ENCODE results near the gene PAPPA. TPM values are rescaled to one million over a fixed set of nuclear protein-coding genes. Genes with fewer than 3 reads are reported as not detected.

The PAPPA gene
- polyA plus RNA-seq, 1 experiment = 39.9 TPM

- Histone ChIP-seq H3K4me3 (ENCODE audit: low read depth, low read length) (no peak overlapping the region), H3K36me3 (ENCODE audit: control insufficient read depth, insufficient read depth, low read length) (peaks cover 17% of the 10 kb centered on the region), H3K27me3 (ENCODE audit: control insufficient read depth, insufficient read depth, low read length) (no peaks in the 10 kb centered on the region)
- no peak for DNase-seq (ENCODE audit: low read depth)
- POLR2A ChIA-PET = no interaction called here
- TF ChIP-seq CTCF (IDR thresholded peaks at IDR 0.05; ENCODE audit: insufficient read depth, low read depth, low read length) = no peak
- CTCF ChIA-PET = interaction anchor here (0.9 to 1.3 kb wide), 2 partner anchors 113 to 193 kb away, joined by 3 read pairs; no protein-coding TSS in a partner anchor
Measured at GRCh38 chr9:116378873-116379272, 225.3 kb downstream of the PAPPA start.

- no peaks in the 10 kb centered on the region for H3K27me3 ChIP-seq (ENCODE audit: control insufficient read depth, insufficient read depth, low read length)
- POLR2A ChIA-PET = no interaction called here
- TF ChIP-seq CTCF (IDR thresholded peaks at IDR 0.05; ENCODE audit: insufficient read depth, low read depth, low read length) = no peak
- peaks cover 17% of the 10 kb centered on the region for H3K36me3 ChIP-seq (ENCODE audit: control insufficient read depth, insufficient read depth, low read length)
- no peak for DNase-seq (ENCODE audit: low read depth)
- H3K4me3 ChIP-seq (ENCODE audit: low read depth, low read length) = no peak overlapping the region
- CTCF ChIA-PET = no interaction called here
Measured at GRCh38 chr9:116379821-116380220, 226.2 kb downstream of the PAPPA start.

GRCh38 chr9:116380496-116380995, 227.0 kb downstream of the PAPPA start:
- no peak for TF ChIP-seq CTCF (IDR thresholded peaks at IDR 0.05; ENCODE audit: insufficient read depth, low read depth, low read length)

GRCh38 chr9:116381350-116381749, 227.8 kb downstream of the PAPPA start:
- no peak for DNase-seq (ENCODE audit: low read depth)
- no peak overlapping the region for H3K4me3 ChIP-seq (ENCODE audit: low read depth, low read length)
- TF ChIP-seq CTCF (IDR thresholded peaks at IDR 0.05; ENCODE audit: insufficient read depth, low read depth, low read length) = no peak
- H3K27me3 ChIP-seq (ENCODE audit: control insufficient read depth, insufficient read depth, low read length) = no peaks in the 10 kb centered on the region
- H3K36me3 ChIP-seq (ENCODE audit: control insufficient read depth, insufficient read depth, low read length) = peaks cover 19% of the 10 kb centered on the region
- POLR2A ChIA-PET = interaction anchor here (0.5 kb wide), 1 partner anchor 59 kb away, joined by 7 read pairs; no protein-coding TSS in a partner anchor
- CTCF ChIA-PET = no interaction called here

More at GRCh38 chr9:116380496-116380995, 227.0 kb downstream of the PAPPA start:
- no peak overlapping the region for H3K4me3 ChIP-seq (ENCODE audit: low read depth, low read length)
- CTCF ChIA-PET = no interaction called here
- POLR2A ChIA-PET = interaction anchor here (0.5 kb wide), 1 partner anchor 59 kb away, joined by 7 read pairs; no protein-coding TSS in a partner anchor
- DNase-seq (ENCODE audit: low read depth) = no peak
- H3K36me3 ChIP-seq (ENCODE audit: control insufficient read depth, insufficient read depth, low read length) = peaks cover 17% of the 10 kb centered on the region
- H3K27me3 ChIP-seq (ENCODE audit: control insufficient read depth, insufficient read depth, low read length) = no peaks in the 10 kb centered on the region

- peaks cover 22% of the 10 kb centered on the region for H3K36me3 ChIP-seq (ENCODE audit: control insufficient read depth, insufficient read depth, low read length)
- no peak overlapping the region for H3K4me3 ChIP-seq (ENCODE audit: low read depth, low read length)
- ChIA-PET CTCF (interaction anchor here (1.2 kb wide), 1 partner anchor 11 kb away, joined by 3 read pairs; no protein-coding TSS in a partner anchor), POLR2A (no interaction called here)
- DNase-seq (ENCODE audit: low read depth) = no peak
- no peaks in the 10 kb centered on the region for H3K27me3 ChIP-seq (ENCODE audit: control insufficient read depth, insufficient read depth, low read length)
- no peak for TF ChIP-seq CTCF (IDR thresholded peaks at IDR 0.05; ENCODE audit: insufficient read depth, low read depth, low read length)
Measured at GRCh38 chr9:116382053-116382452, 228.5 kb downstream of the PAPPA start.

Data from BJ (cell line).